H1 (cell line): ENCODE measurements around the gene AP4M1. TPM values are rescaled to one million over a fixed set of nuclear protein-coding genes. Genes with fewer than 3 reads are reported as not detected.

Source experiments
- CTCF ChIA-PET: fragments of 300-600 bp; sonication (Branson Sonifier 250); formaldehyde crosslinking; loops from one replicate; lab custom pipeline; 2021; ENCODE audit not compliant: partially characterized antibody; lab: Charles Lee
- POLR2A ChIA-PET: fragments of 300-600 bp; sonication (Branson Sonifier 250); formaldehyde crosslinking; loops from one replicate; lab custom pipeline; 2021; ENCODE audit warnings: inconsistent platforms; ENCODE audit not compliant: partially characterized antibody; lab: Charles Lee
- DNase-seq, 2 experiments: peaks; one replicate each; pipeline versions ENCODE4 v3.0.0 to v3.0.0-alpha.2; 2010 to 2022; ENCODE audit warnings: low spot score in 2 of 2, low read depth in 1 of 2, mixed read lengths in 1 of 2
- FAIRE-seq: peaks from 2 replicates; lab custom pipeline; 2011; peaks lifted over from hg19 to GRCh38; lab: Jason Lieb, UNC
- H2AFZ ChIP-seq: 2 replicates; pipeline ENCODE4 v1.8.1; 2012; ENCODE audit warnings: low read length, inconsistent platforms
- H2AK5ac ChIP-seq: 2 replicates; pipeline ENCODE4 v1.6.1; 2013; ENCODE audit warnings: low read depth, low read length
- H2BK120ac ChIP-seq: replicated peaks from 2 replicates; pipeline ENCODE3; 2013; ENCODE audit warnings: low read depth, low read length, inconsistent platforms
- H2BK12ac ChIP-seq: 2 replicates; pipeline ENCODE4 v1.6.1; 2013; ENCODE audit warnings: low read depth, low read length
- H2BK15ac ChIP-seq: 2 replicates; pipeline ENCODE4 v1.6.1; 2013; ENCODE audit warnings: low read length
- H2BK20ac ChIP-seq: 2 replicates; pipeline ENCODE4 v1.6.1; 2013; ENCODE audit warnings: low read length
- H2BK5ac ChIP-seq: 2 replicates; pipeline ENCODE4 v1.6.1; 2013; ENCODE audit warnings: low read depth, low read length
- H3K14ac ChIP-seq: 2 replicates; pipeline ENCODE4 v1.6.1; 2013; ENCODE audit warnings: inconsistent platforms; ENCODE audit not compliant: insufficient read length
- H3K18ac ChIP-seq: 2 replicates; pipeline ENCODE4 v1.6.1; 2013; ENCODE audit warnings: low read length; ENCODE audit errors: extremely low read depth
- H3K23ac ChIP-seq: 2 replicates; pipeline ENCODE4 v1.6.1; 2013; ENCODE audit warnings: inconsistent platforms; ENCODE audit not compliant: insufficient read length
- H3K23me2 ChIP-seq: 2 replicates; pipeline ENCODE4 v1.6.1; 2013; ENCODE audit warnings: low read depth, low read length
- H3K27ac ChIP-seq: 2 replicates; pipeline ENCODE4 v1.6.1; 2011; ENCODE audit warnings: low read depth, low read length, inconsistent platforms
- H3K27me3 ChIP-seq, 4 experiments: replicated peaks in 1 of 4; 1 replicate in 1 of 4; 2 replicates in 3 of 4; pipeline versions ENCODE4 v1.6.1 to v1.8.1; 2011 to 2013; ENCODE audit warnings: low read length in 3 of 4, mild to moderate bottlenecking in 3 of 4, inconsistent platforms in 2 of 4, mixed read lengths in 2 of 4, moderate library complexity in 1 of 4; ENCODE audit not compliant: control insufficient read depth in 3 of 4, insufficient read depth in 3 of 4; ENCODE audit errors: extremely low read depth in 1 of 4
- H3K36me3 ChIP-seq, 4 experiments: 2 replicates each; pipeline versions ENCODE4 v1.6.1 to v1.8.1; 2011 to 2013; ENCODE audit warnings: mild to moderate bottlenecking in 4 of 4, low read length in 3 of 4, moderate library complexity in 2 of 4, control low read depth in 1 of 4, inconsistent platforms in 1 of 4; ENCODE audit not compliant: insufficient read depth in 4 of 4, control insufficient read depth in 2 of 4
- H3K4ac ChIP-seq: replicated peaks from 2 replicates; pipeline ENCODE3; 2013; ENCODE audit warnings: low read length, low read depth, mixed read lengths, inconsistent platforms; ENCODE audit not compliant: insufficient read length
- H3K4me1 ChIP-seq, 4 experiments: replicated peaks in 1 of 4; 1 replicate in 1 of 4; 2 replicates in 3 of 4; pipeline versions ENCODE4 v1.6.1 to v1.8.1; 2011 to 2013; ENCODE audit warnings: low read length in 3 of 4, inconsistent platforms in 2 of 4, mixed read lengths in 1 of 4; ENCODE audit not compliant: insufficient read depth in 4 of 4, control insufficient read depth in 3 of 4
- H3K4me2 ChIP-seq, 2 experiments: 2 replicates each; pipeline versions ENCODE4 v1.6.1 to v1.8.1; 2011 to 2013; ENCODE audit warnings: low read depth in 2 of 2, low read length in 2 of 2, control low read depth in 1 of 2, inconsistent platforms in 1 of 2, mild to moderate bottlenecking in 1 of 2; ENCODE audit not compliant: insufficient read depth in 1 of 2
- H3K4me3 ChIP-seq, 4 experiments: fragments of 200-600, 300-600 bp in 1 of 4; sonication (generic), shearing (Covaris generic), sonication (Bioruptor Twin) in 1 of 4; 2 replicates each; pipeline versions ENCODE4 v1.5.1 to v1.8.1; 2011 to 2016; ENCODE audit warnings: low read length in 4 of 4, low read depth in 3 of 4, control low read depth in 2 of 4, inconsistent platforms in 2 of 4, mild to moderate bottlenecking in 2 of 4, mixed read lengths in 1 of 4, moderate library complexity in 1 of 4; ENCODE audit not compliant: insufficient read depth in 2 of 4; ENCODE audit errors: extremely low read depth in 1 of 4
- H3K56ac ChIP-seq: replicated peaks from 2 replicates; pipeline ENCODE3; 2013; ENCODE audit warnings: low read depth, mild to moderate bottlenecking, mixed read lengths, low read length, inconsistent platforms; ENCODE audit not compliant: insufficient read length
- H3K79me1 ChIP-seq: 2 replicates; pipeline ENCODE4 v1.6.1; 2013; ENCODE audit warnings: low read depth, low read length, control low read depth
- H3K79me2 ChIP-seq, 2 experiments: 2 replicates each; pipeline versions ENCODE4 v1.6.1 to v1.8.1; 2012 to 2013; ENCODE audit warnings: low read length in 2 of 2, mild to moderate bottlenecking in 2 of 2, inconsistent platforms in 1 of 2; ENCODE audit not compliant: insufficient read depth in 2 of 2, control insufficient read depth in 1 of 2
- H3K9ac ChIP-seq, 4 experiments: replicated peaks in 1 of 4; 1 replicate in 1 of 4; 2 replicates in 3 of 4; pipeline versions ENCODE4 v1.6.1 to v1.8.1; 2011 to 2013; ENCODE audit warnings: low read depth in 3 of 4, low read length in 3 of 4, control low read depth in 2 of 4, mild to moderate bottlenecking in 2 of 4, moderate library complexity in 2 of 4, inconsistent platforms in 1 of 4; ENCODE audit errors: extremely low read depth in 1 of 4
- H3K9me3 ChIP-seq, 2 experiments: 2 replicates each; pipeline versions ENCODE4 v1.6.1 to v1.8.1; 2012 to 2013; ENCODE audit warnings: mild to moderate bottlenecking in 2 of 2, moderate library complexity in 2 of 2, control low read depth in 1 of 2, inconsistent platforms in 1 of 2, low read depth in 1 of 2, low read length in 1 of 2, mixed read lengths in 1 of 2; ENCODE audit not compliant: insufficient read depth in 2 of 2
- H4K20me1 ChIP-seq, 2 experiments: replicated peaks in 1 of 2; 2 replicates each; pipeline versions ENCODE3 to v1.8.1; 2011 to 2013; ENCODE audit warnings: inconsistent platforms in 2 of 2, low read length in 2 of 2, mild to moderate bottlenecking in 1 of 2; ENCODE audit not compliant: insufficient read depth in 2 of 2, control insufficient read depth in 1 of 2
- H4K5ac ChIP-seq: 2 replicates; pipeline ENCODE4 v1.6.1; 2013; ENCODE audit warnings: low read length, low read depth, mixed read lengths, inconsistent platforms; ENCODE audit not compliant: insufficient read length
- H4K8ac ChIP-seq: 2 replicates; pipeline ENCODE4 v1.8.0; 2013; ENCODE audit warnings: mild to moderate bottlenecking, moderate library complexity, low read length, inconsistent platforms; ENCODE audit not compliant: insufficient read depth; ENCODE audit errors: extremely low read depth
- H4K91ac ChIP-seq: replicated peaks from 2 replicates; pipeline ENCODE3; 2013; ENCODE audit warnings: low read length, mixed read lengths, inconsistent platforms; ENCODE audit not compliant: insufficient read length
- BACH1 ChIP-seq: IDR thresholded peaks from 2 replicates; pipeline ENCODE4 v1.6.1; 2012; ENCODE audit warnings: low read length, improper control_type of control experiment
- BRCA1 ChIP-seq: IDR thresholded peaks from 2 replicates; pipeline ENCODE4 v1.6.1; 2012; ENCODE audit warnings: low read depth, low read length, improper control_type of control experiment
- CBX8 ChIP-seq: fragments of 300-800, 300-1000 bp; sonication (generic); IDR thresholded peaks from 2 replicates; pipeline ENCODE4 v1.7.1; 2016; ENCODE audit warnings: low read depth, low read length, borderline replicate concordance
- EP300 ChIP-seq, 2 experiments: IDR thresholded peaks; 1 replicate in 1 of 2; 2 replicates in 1 of 2; pipeline ENCODE4 v1.6.1; 2011 to 2012; ENCODE audit warnings: low read depth in 2 of 2, low read length in 2 of 2, mild to moderate bottlenecking in 2 of 2, borderline replicate concordance in 1 of 2, inconsistent platforms in 1 of 2, moderate library complexity in 1 of 2
- KDM5A ChIP-seq: fragments of 200-600 bp; IDR thresholded peaks from 2 replicates; pipeline ENCODE4 v1.7.1; 2012; ENCODE audit warnings: mild to moderate bottlenecking, low read length, inconsistent platforms, mixed read lengths
- NANOG ChIP-seq: IDR thresholded peaks from 2 replicates; pipeline ENCODE4 v1.6.1; 2011; ENCODE audit warnings: low read length, low read depth, mild to moderate bottlenecking, inconsistent platforms; ENCODE audit not compliant: insufficient read depth, poor library complexity, severe bottlenecking
- POLR2A ChIP-seq, 2 experiments: IDR thresholded peaks; 1 replicate in 1 of 2; 2 replicates in 1 of 2; pipeline ENCODE4 v1.6.1; 2011; ENCODE audit warnings: low read depth in 2 of 2, low read length in 2 of 2, mild to moderate bottlenecking in 2 of 2; ENCODE audit errors: control extremely low read depth in 1 of 2
- POLR2AphosphoS5 ChIP-seq: IDR thresholded peaks from 2 replicates; pipeline ENCODE4 v1.6.1; 2011; ENCODE audit warnings: low read depth, low read length
- RBBP5 ChIP-seq: IDR thresholded peaks from 2 replicates; pipeline ENCODE4 v1.7.1; 2012; ENCODE audit warnings: low read depth, mild to moderate bottlenecking, inconsistent platforms, low read length, moderate library complexity, borderline replicate concordance
- RNF2 ChIP-seq: fragments of 200-900, 300-1000 bp; sonication (generic); IDR thresholded peaks from 2 replicates; pipeline ENCODE4 v1.7.1; 2016; ENCODE audit warnings: borderline replicate concordance, low read depth, mild to moderate bottlenecking, antibody characterized with exemption, low read length; ENCODE audit not compliant: poor library complexity, severe bottlenecking; ENCODE audit errors: missing control alignments
- SIRT6 ChIP-seq: IDR thresholded peaks from one replicate; pipeline ENCODE4 v1.7.1; 2012; ENCODE audit warnings: low read length, inconsistent platforms
- SP1 ChIP-seq: IDR thresholded peaks from 2 replicates; pipeline ENCODE4 v1.6.1; 2011; ENCODE audit warnings: low read depth, low read length
- SP2 ChIP-seq: IDR thresholded peaks from 2 replicates; pipeline ENCODE4 v1.6.1; 2012; ENCODE audit warnings: mild to moderate bottlenecking, low read length, inconsistent platforms
- TBP ChIP-seq: IDR thresholded peaks from 2 replicates; pipeline ENCODE4 v1.6.1; 2011; ENCODE audit warnings: low read depth, low read length, improper control_type of control experiment
- TEAD4 ChIP-seq: IDR thresholded peaks from 2 replicates; pipeline ENCODE4 v1.6.1; 2012; ENCODE audit warnings: low read depth, low read length, inconsistent platforms, mixed read lengths
- WGBS, 2 experiments: shearing (Covaris generic) in 1 of 2; methylation state at CpG; one replicate each; pipeline versions ENCODE4 v1.1.6 to v1.1.7; 2013 to 2015; ENCODE audit warnings: low lambda C conversion rate in 2 of 2, mixed read lengths in 2 of 2, inconsistent platforms in 1 of 2, low coverage in 1 of 2, missing lambda C conversion rate in 1 of 2; ENCODE audit not compliant: insufficient replicate concordance in 2 of 2, insufficient coverage in 1 of 2, insufficient read length in 1 of 2; ENCODE audit errors: extremely low coverage in 1 of 2, missing lambda C conversion rate in 1 of 2; 5-methylcytosine and 5-hydroxymethylcytosine counted together
- polyA plus RNA-seq, 7 experiments: library from polyadenylated mRNA; depleted of rRNA in 3 of 7; stranded (reverse) in 5 of 7; unstranded in 2 of 7; fragments of >200 nt in 5 of 7; fragments of 200-250 nt in 2 of 7; gene quantifications; 1 replicate in 5 of 7; 2 replicates in 1 of 7; 4 replicates in 1 of 7; pipeline versions ENCODE4 v1.2.1 to v1.2.3, GENCODE V29; 2011 to 2013; ENCODE audit warnings: missing spikeins in 2 of 7, mixed read lengths in 2 of 7
- total RNA-seq: library from RNA; stranded (reverse); fragmentation: NEBNext Ultra II Directional; extraction: Animal tissue kit (Norgen Biotek cat#: 25700); gene quantifications from 2 replicates; pipeline ENCODE4 v1.2.1, GENCODE V29; 2021

AP4M1 gene
- total and polyA plus RNA-seq, 2 of the 8 experiments (the other 6 are each of a cell fraction or from before 2014, with no cell fraction given): 15.2 to 16.6 TPM

DNA sequence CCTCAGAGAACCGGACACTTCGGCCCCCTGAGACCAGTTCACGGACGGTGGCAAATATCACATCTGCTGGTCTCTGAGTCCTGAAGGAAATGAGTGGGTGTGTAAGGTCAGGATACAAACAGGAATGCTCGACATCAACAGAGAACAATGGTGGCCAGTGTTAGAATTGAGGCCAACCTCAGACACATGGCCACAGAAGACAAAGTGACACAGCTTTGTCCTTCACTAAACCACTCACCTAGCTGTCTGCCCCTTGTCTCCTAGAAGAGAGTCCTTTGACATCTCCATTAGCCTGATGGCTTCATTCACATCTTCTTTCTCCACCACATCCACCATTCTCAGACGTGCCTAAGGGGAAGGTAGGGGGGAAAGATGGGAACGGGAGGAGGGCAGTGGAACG, 8.4 kb upstream of the AP4M1 start:
- H3K56ac ChIP-seq: no peak overlapping the region
- H3K36me3 ChIP-seq: peaks cover 66 to 77% (median 70%) of the 10 kb centered on the region in 4 experiments
- H3K79me1 ChIP-seq: peaks cover 13% of the 10 kb centered on the region
- no peak overlapping the region for H3K4me3 ChIP-seq
- no peak overlapping the region for H2BK20ac ChIP-seq
- H3K79me2 ChIP-seq: peaks cover 0 to 25% of the 10 kb centered on the region in 2 experiments; a peak in 3 of 4 replicates
- H4K5ac ChIP-seq: no peak overlapping the region
- H3K18ac ChIP-seq: no peak overlapping the region
- H3K9me3 ChIP-seq: no peaks in the 10 kb centered on the region
- H2BK15ac ChIP-seq: no peak overlapping the region
- H3K27ac ChIP-seq: no peak overlapping the region
- H2AK5ac ChIP-seq: no peak overlapping the region
- H2BK5ac ChIP-seq: no peak overlapping the region; the same call in 1 of the 2 replicates
- H2BK12ac ChIP-seq: no peak overlapping the region
- WGBS, 2 experiments: 94% methylated on average over 8 of the region's 8 CpGs; no CpG with 5 or more reads in 1 of the 2 experiments
- H3K4me2 ChIP-seq: no peak overlapping the region
- H3K23me2 ChIP-seq: peaks cover 4% of the 10 kb centered on the region; the same call in 1 of the 2 replicates
- H3K14ac ChIP-seq: no peak overlapping the region
- no peak overlapping the region for H3K23ac ChIP-seq
- ChIA-PET CTCF (interaction anchor here (1.3 kb wide), 1 partner anchor 30 kb away, joined by 4 read pairs; no protein-coding TSS in a partner anchor), POLR2A (interaction anchor here (0.9 to 19.5 kb wide), 16 partner anchors 9 to 401 kb away, joined by 3 to 722 read pairs (median 4); partner anchors contain the start of genes AP4M1, COPS6, LAMTOR4 and MCM7)
- FAIRE-seq: no peak
- no peaks in the 10 kb centered on the region; a peak in 1 of 7 replicates for H3K4me1 ChIP-seq
- no peak overlapping the region for H4K8ac ChIP-seq
- H2AFZ ChIP-seq: no peak overlapping the region
- no peak overlapping the region for H3K4ac ChIP-seq
- H4K20me1 ChIP-seq: peaks cover 24 to 33% of the 10 kb centered on the region in 2 experiments
- no peaks in the 10 kb centered on the region for H3K27me3 ChIP-seq
- no peak overlapping the region for H3K9ac ChIP-seq
- no peak for DNase-seq
- H2BK120ac ChIP-seq: no peak overlapping the region
- H4K91ac ChIP-seq: no peak overlapping the region
- TF ChIP-seq RNF2 (no peak), TBP (no peak), TEAD4 (no peak), POLR2AphosphoS5 (peak; percentile 84), RBBP5 (no peak), BRCA1 (no peak), SP2 (no peak), SIRT6 (no peak), KDM5A (no peak), SP1 (0 out of 2 replicates have a peak, but pooled peaks have one; percentile 10), BACH1 (no peak), NANOG (no peak), POLR2A (IDR thresholded peaks at IDR 0.05; ENCODE audit: control extremely low read depth in 1 of 2, low read depth in 2 of 2, low read length in 2 of 2) (peak; percentile 57 to 80), CBX8 (no peak), EP300 (IDR thresholded peaks at IDR 0.05; ENCODE audit: borderline replicate concordance in 1 of 2, low read depth in 2 of 2, low read length in 2 of 2) (no peak)
